K562 (cell line): ENCODE data around the gene SLC16A1. TPM values are rescaled to one million over a fixed set of nuclear protein-coding genes. Genes with fewer than 3 reads are reported as not detected.
A peak's percentile ranks its signal among the peaks of the same experiment; 100 is the strongest.

Experiments
- CAMTA2 ChIP-seq: fragments of 250-450 bp; sonication (Bioruptor Pico); conservative IDR thresholded peaks from 2 replicates; pipeline ENCODE4 v1.5.1; 2022
- CTCFL ChIP-seq: IDR thresholded peaks from 2 replicates; pipeline ENCODE4 v1.6.1; 2011; ENCODE audit warnings: borderline replicate concordance, low read depth, mild to moderate bottlenecking, moderate library complexity, low read length; ENCODE audit not compliant: insufficient read depth, poor library complexity, severe bottlenecking
- DDX20 ChIP-seq: fragments of 450-650 bp; IDR thresholded peaks from 2 replicates; pipeline ENCODE4 v1.6.1; 2016; ENCODE audit warnings: missing genetic modification characterization, low read depth, mild to moderate bottlenecking, missing compliant biosample characterization, moderate library complexity
- FOXK1 ChIP-seq: sonication (generic); formaldehyde crosslinking; IDR thresholded peaks from 2 replicates; pipeline ENCODE4 v1.8.0; 2022; ENCODE audit warnings: missing genetic modification reagents, mild to moderate bottlenecking, borderline replicate concordance
- HNRNPK ChIP-seq: fragments of 200-400 bp; formaldehyde crosslinking; IDR thresholded peaks from one replicate; pipeline ENCODE4 v1.6.1; 2018; ENCODE audit warnings: mild to moderate bottlenecking, low read depth, low read length; ENCODE audit not compliant: poor library complexity, severe bottlenecking
- KAT8 ChIP-seq: fragments of 450-650 bp; IDR thresholded peaks from 2 replicates; pipeline ENCODE4 v1.6.1; 2016; ENCODE audit warnings: low read depth, mild to moderate bottlenecking
- LEF1 ChIP-seq: fragments of 450-650 bp; IDR thresholded peaks from 2 replicates; pipeline ENCODE4 v1.6.1; 2016; ENCODE audit warnings: mild to moderate bottlenecking
- MCM2 ChIP-seq: fragments of 450-650 bp; IDR thresholded peaks from 2 replicates; pipeline ENCODE4 v1.6.1; 2017; ENCODE audit warnings: low read depth, mild to moderate bottlenecking
- NCOA2 ChIP-seq, 2 experiments: fragments of 450-650 bp; IDR thresholded peaks; 2 replicates each; pipeline ENCODE4 v1.6.1; 2018; ENCODE audit warnings: mild to moderate bottlenecking in 2 of 2, moderate library complexity in 1 of 2; ENCODE audit not compliant: partially characterized antibody in 2 of 2
- POLR3A ChIP-seq: IDR thresholded peaks from 2 replicates; pipeline ENCODE4 v1.6.1; 2011; ENCODE audit warnings: borderline replicate concordance, mild to moderate bottlenecking, moderate library complexity; ENCODE audit not compliant: insufficient read length, insufficient read depth; ENCODE audit errors: extremely low read depth
- RAD51 ChIP-seq: fragments of 450-650 bp; IDR thresholded peaks from 2 replicates; pipeline ENCODE4 v1.7.1; 2016; ENCODE audit warnings: low read depth, mild to moderate bottlenecking, borderline replicate concordance
- RBM14 ChIP-seq: fragments of 200-400 bp; formaldehyde crosslinking; IDR thresholded peaks from 2 replicates; pipeline ENCODE4 v1.6.1; 2018; ENCODE audit warnings: low read depth, mild to moderate bottlenecking, low read length, moderate library complexity, borderline replicate concordance; ENCODE audit not compliant: insufficient read depth
- RUNX1 ChIP-seq: sonication (generic); IDR thresholded peaks from 2 replicates; pipeline ENCODE4 v1.6.1; 2016; ENCODE audit warnings: antibody characterized with exemption, low read depth
- SMARCB1 ChIP-seq: IDR thresholded peaks from 2 replicates; pipeline ENCODE4 v1.6.1; 2011; ENCODE audit warnings: improper control_type of control experiment, low read depth; ENCODE audit not compliant: insufficient read length
- SNRNP70 ChIP-seq: fragments of 200-400 bp; formaldehyde crosslinking; optimal IDR thresholded peaks from 2 replicates; pipeline ENCODE3; 2017; ENCODE audit warnings: low read depth, low read length
- SP1 ChIP-seq: sonication (generic); formaldehyde crosslinking; IDR thresholded peaks from 2 replicates; pipeline ENCODE4 v1.8.1; 2022; ENCODE audit warnings: mild to moderate bottlenecking, missing genetic modification reagents
- TAF9B ChIP-seq: fragments of 450-650 bp; IDR thresholded peaks from 2 replicates; pipeline ENCODE4 v1.6.1; 2018; ENCODE audit warnings: mild to moderate bottlenecking; ENCODE audit not compliant: partially characterized antibody
- TGIF2 ChIP-seq: sonication (generic); formaldehyde crosslinking; IDR thresholded peaks from 2 replicates; pipeline ENCODE4 v1.8.1; 2022; ENCODE audit warnings: mild to moderate bottlenecking, missing genetic modification reagents, moderate library complexity
- ZKSCAN8 ChIP-seq: fragments of 200-800 bp; sonication (Bioruptor generic); IDR thresholded peaks from 2 replicates; pipeline ENCODE4 v1.6.1; 2016; ENCODE audit warnings: missing genetic modification characterization, missing compliant biosample characterization
- ZNF121 ChIP-seq: sonication (generic); formaldehyde crosslinking; conservative IDR thresholded peaks from 2 replicates; pipeline ENCODE4 v1.8.0; 2022; ENCODE audit warnings: missing genetic modification reagents
- ZNF830 ChIP-seq: fragments of 250-450 bp; sonication (Bioruptor Pico); IDR thresholded peaks from 2 replicates; pipeline ENCODE4 v1.5.0; 2021; ENCODE audit warnings: mild to moderate bottlenecking
- polyA plus RNA-seq, 8 experiments: library from polyadenylated mRNA; depleted of rRNA in 4 of 8; stranded (reverse) in 5 of 8; unstranded in 3 of 8; fragments of >200 nt; fragmentation: Nextera tagmentation in 2 of 8; fragmentation: Illumina TruSeq in 1 of 8; extraction: Ambion mirVana in 2 of 8; extraction: Trizol in 1 of 8; gene quantifications; 2 replicates each; pipeline versions ENCODE4 v1.2.1 to v1.2.3, GENCODE V29; 2011 to 2014; ENCODE audit warnings: inconsistent platforms in 1 of 8, missing spikeins in 1 of 8
- total RNA-seq, 7 experiments: library from RNA; depleted of rRNA in 6 of 7; stranded (reverse); fragments of >200 nt in 6 of 7; fragmentation: Illumina TruSeq in 2 of 7; extraction: Trizol in 2 of 7; gene quantifications; 2 replicates each; pipeline versions ENCODE4 v1.2.1 to v1.2.3, GENCODE V29; 2011 to 2021; ENCODE audit warnings: low replicate concordance in 1 of 7
- TF ChIP-seq, protein P1 (sequence below): fragments of 450-650 bp; formaldehyde crosslinking; IDR thresholded peaks from 2 replicates; pipeline ENCODE4 v1.4.0; 2020; ENCODE audit warnings: mild to moderate bottlenecking, moderate library complexity
- TF ChIP-seq, protein P2 (sequence below): fragments of 250-450 bp; sonication (Bioruptor Pico); IDR thresholded peaks from 2 replicates; pipeline ENCODE4 v1.8.0; 2022; ENCODE audit warnings: moderate library complexity, mild to moderate bottlenecking, inconsistent platforms
- TF ChIP-seq, protein P3 (sequence below): sonication (generic); formaldehyde crosslinking; IDR thresholded peaks from 2 replicates; pipeline ENCODE4 v1.8.1; 2022; ENCODE audit warnings: missing genetic modification reagents

SLC16A1 gene
- total and polyA plus RNA-seq, 9 of the 15 experiments (the other 6 are each of a cell fraction or from before 2014, with no cell fraction given), result 73.1 to 244 (median 117) TPM

GRCh38 chr1:112904071-112904830, 51.7 kb downstream of the SLC16A1 start (continued):
- TF ChIP-seq, protein P1, sequence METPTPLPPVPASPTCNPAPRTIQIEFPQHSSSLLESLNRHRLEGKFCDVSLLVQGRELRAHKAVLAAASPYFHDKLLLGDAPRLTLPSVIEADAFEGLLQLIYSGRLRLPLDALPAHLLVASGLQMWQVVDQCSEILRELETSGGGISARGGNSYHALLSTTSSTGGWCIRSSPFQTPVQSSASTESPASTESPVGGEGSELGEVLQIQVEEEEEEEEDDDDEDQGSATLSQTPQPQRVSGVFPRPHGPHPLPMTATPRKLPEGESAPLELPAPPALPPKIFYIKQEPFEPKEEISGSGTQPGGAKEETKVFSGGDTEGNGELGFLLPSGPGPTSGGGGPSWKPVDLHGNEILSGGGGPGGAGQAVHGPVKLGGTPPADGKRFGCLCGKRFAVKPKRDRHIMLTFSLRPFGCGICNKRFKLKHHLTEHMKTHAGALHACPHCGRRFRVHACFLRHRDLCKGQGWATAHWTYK (CRISPR knock-in tag), result 0 out of 2 replicates have a peak, but pooled peaks have one; percentile 56
- TF ChIP-seq RUNX1 (no peak), ZNF830 (CRISPR knock-in tag) (no peak), LEF1 (peak; percentile 75; the same call in 1 of the 2 replicates), SP1 (CRISPR knock-in tag) (peak; percentile 36; the same call in 1 of the 2 replicates), ZKSCAN8 (CRISPR knock-in tag) (no peak), ZNF121 (CRISPR knock-in tag) (no peak), POLR3A (no peak), TAF9B (no peak), RAD51 (no peak), CTCFL (no peak), NCOA2 (IDR thresholded peaks at IDR 0.05; ENCODE audit: partially characterized antibody in 2 of 2) (peak; percentile 13 to 45), DDX20 (tag) (peak; percentile 79), SMARCB1 (peak; percentile 81), KAT8 (no peak), HNRNPK (no peak), RBM14 (no peak), MCM2 (no peak), TGIF2 (no peak), SNRNP70 (no peak), FOXK1 (CRISPR knock-in tag) (no peak), CAMTA2 (CRISPR knock-in tag) (no peak)
- TF ChIP-seq, protein P2, sequence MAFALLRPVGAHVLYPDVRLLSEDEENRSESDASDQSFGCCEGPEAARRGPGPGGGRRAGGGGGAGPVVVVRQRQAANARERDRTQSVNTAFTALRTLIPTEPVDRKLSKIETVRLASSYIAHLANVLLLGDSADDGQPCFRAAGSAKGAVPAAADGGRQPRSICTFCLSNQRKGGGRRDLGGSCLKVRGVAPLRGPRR (CRISPR knock-in tag), result no peak
- TF ChIP-seq, protein P3, sequence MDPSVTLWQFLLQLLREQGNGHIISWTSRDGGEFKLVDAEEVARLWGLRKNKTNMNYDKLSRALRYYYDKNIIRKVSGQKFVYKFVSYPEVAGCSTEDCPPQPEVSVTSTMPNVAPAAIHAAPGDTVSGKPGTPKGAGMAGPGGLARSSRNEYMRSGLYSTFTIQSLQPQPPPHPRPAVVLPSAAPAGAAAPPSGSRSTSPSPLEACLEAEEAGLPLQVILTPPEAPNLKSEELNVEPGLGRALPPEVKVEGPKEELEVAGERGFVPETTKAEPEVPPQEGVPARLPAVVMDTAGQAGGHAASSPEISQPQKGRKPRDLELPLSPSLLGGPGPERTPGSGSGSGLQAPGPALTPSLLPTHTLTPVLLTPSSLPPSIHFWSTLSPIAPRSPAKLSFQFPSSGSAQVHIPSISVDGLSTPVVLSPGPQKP, result no peak
